ENCODE results near the gene PRR5.
"Not testable (repeated sequence)": the region's sequence is repeated elsewhere in the genome, so short reads cannot be mapped to it uniquely, and the experiment has no call there.

DNA sequence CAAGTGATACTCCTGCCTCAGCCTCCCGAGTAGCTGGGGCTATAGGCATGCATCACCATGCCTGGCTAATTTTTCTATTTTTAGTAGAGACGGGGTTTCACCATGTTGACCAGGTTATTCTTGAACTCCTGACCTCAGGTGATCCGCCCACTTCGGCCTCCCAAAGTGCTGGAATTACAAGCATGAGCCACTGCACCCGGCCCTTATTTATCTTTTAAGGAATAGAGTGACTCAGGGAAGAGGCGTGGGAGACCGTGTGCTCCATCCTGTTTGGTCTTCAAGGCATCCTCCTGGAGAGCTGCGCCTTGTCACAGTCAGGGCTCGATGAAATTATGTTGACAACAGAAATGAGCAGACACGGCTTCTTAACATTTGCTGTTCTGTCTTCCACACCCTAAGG lies 37.7 kb downstream of the PRR5 start:
- TF ChIP-seq, protein P1, sequence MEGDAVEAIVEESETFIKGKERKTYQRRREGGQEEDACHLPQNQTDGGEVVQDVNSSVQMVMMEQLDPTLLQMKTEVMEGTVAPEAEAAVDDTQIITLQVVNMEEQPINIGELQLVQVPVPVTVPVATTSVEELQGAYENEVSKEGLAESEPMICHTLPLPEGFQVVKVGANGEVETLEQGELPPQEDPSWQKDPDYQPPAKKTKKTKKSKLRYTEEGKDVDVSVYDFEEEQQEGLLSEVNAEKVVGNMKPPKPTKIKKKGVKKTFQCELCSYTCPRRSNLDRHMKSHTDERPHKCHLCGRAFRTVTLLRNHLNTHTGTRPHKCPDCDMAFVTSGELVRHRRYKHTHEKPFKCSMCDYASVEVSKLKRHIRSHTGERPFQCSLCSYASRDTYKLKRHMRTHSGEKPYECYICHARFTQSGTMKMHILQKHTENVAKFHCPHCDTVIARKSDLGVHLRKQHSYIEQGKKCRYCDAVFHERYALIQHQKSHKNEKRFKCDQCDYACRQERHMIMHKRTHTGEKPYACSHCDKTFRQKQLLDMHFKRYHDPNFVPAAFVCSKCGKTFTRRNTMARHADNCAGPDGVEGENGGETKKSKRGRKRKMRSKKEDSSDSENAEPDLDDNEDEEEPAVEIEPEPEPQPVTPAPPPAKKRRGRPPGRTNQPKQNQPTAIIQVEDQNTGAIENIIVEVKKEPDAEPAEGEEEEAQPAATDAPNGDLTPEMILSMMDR (IDR thresholded peaks at IDR 0.05; ENCODE audit: low read depth, low read length) = not testable (repeated sequence)
- TF ChIP-seq EZH2phosphoT487 (IDR thresholded peaks at IDR 0.05; ENCODE audit: low read depth) = not testable (repeated sequence)

Measured in OCI-LY3 (cell line).